Loucy (cell line): Measurements from ENCODE around the gene HOXD12.

Source experiments
- H2AFZ ChIP-seq: fragments of 200-600 bp; sonication (generic); 2 replicates; pipeline ENCODE4 v1.6.0; 2016; ENCODE audit warnings: antibody characterized with exemption, mild to moderate bottlenecking, low read length, moderate library complexity
- H3F3A ChIP-seq: fragments of 200-600 bp; 2 replicates; pipeline ENCODE4 v1.6.0; 2016; ENCODE audit warnings: antibody characterized with exemption, low read depth, mild to moderate bottlenecking
- H3K27me3 ChIP-seq: fragments of 200-600 bp; sonication (generic); 2 replicates; pipeline ENCODE4 v1.6.1; 2014; ENCODE audit warnings: low read length, mild to moderate bottlenecking; ENCODE audit not compliant: insufficient read depth, poor library complexity, severe bottlenecking
- H3K36me3 ChIP-seq: fragments of 200-600 bp; sonication (generic); 2 replicates; pipeline ENCODE4 v1.6.1; 2016; ENCODE audit warnings: low read length; ENCODE audit not compliant: insufficient read depth
- H3K4me1 ChIP-seq: fragments of 200-600 bp; sonication (generic); 2 replicates; pipeline ENCODE4 v1.5.1; 2014; ENCODE audit warnings: low read length, mild to moderate bottlenecking; ENCODE audit not compliant: insufficient read depth, poor library complexity, severe bottlenecking
- H3K4me2 ChIP-seq: fragments of 200-600 bp; sonication (generic); 2 replicates; pipeline ENCODE4 v1.6.0; 2014; ENCODE audit warnings: antibody characterized with exemption, low read length, low read depth, mild to moderate bottlenecking; ENCODE audit not compliant: poor library complexity, severe bottlenecking
- H3K4me3 ChIP-seq: fragments of 200-600 bp; sonication (generic); 2 replicates; pipeline ENCODE4 v1.5.1; 2014; ENCODE audit warnings: low read length, mild to moderate bottlenecking, mixed read lengths; ENCODE audit not compliant: poor library complexity, severe bottlenecking
- H3K79me2 ChIP-seq: fragments of 200-600 bp; sonication (generic); 2 replicates; pipeline ENCODE4 v1.6.1; 2014; ENCODE audit warnings: low read length; ENCODE audit not compliant: insufficient read depth
- H3K9ac ChIP-seq: fragments of 200-600 bp; sonication (generic); 2 replicates; pipeline ENCODE4 v1.6.0; 2014; ENCODE audit warnings: mild to moderate bottlenecking, low read depth, low read length, moderate library complexity; ENCODE audit not compliant: poor library complexity, severe bottlenecking
- H3K9me2 ChIP-seq: fragments of 200-600 bp; sonication (generic); replicated peaks from 2 replicates; pipeline ENCODE4 v1.6.1; 2016; ENCODE audit warnings: low read depth, low read length, mixed read lengths
- H3K9me3 ChIP-seq: fragments of 200-600 bp; sonication (generic); 2 replicates; pipeline ENCODE4 v1.6.1; 2014; ENCODE audit warnings: mild to moderate bottlenecking, antibody characterized with exemption, low read length, low read depth; ENCODE audit not compliant: insufficient read depth
- H4K20me1 ChIP-seq: fragments of 200-600 bp; sonication (generic); 2 replicates; pipeline ENCODE4 v1.6.0; 2014; ENCODE audit warnings: antibody characterized with exemption, low read length, mild to moderate bottlenecking; ENCODE audit not compliant: insufficient read depth, poor library complexity, severe bottlenecking
- EZH2phosphoT487 ChIP-seq: fragments of 200-600 bp; IDR thresholded peaks from 2 replicates; pipeline ENCODE4 v1.6.1; 2018; ENCODE audit warnings: antibody characterized with exemption, mild to moderate bottlenecking, moderate library complexity, borderline replicate concordance
- TF ChIP-seq, protein P1 (sequence below): fragments of 200-600 bp; sonication (generic); conservative IDR thresholded peaks from 2 replicates; pipeline ENCODE4 v1.5.1; 2014; ENCODE audit warnings: mild to moderate bottlenecking, antibody characterized with exemption, low read length

HOXD12 gene

DNA sequence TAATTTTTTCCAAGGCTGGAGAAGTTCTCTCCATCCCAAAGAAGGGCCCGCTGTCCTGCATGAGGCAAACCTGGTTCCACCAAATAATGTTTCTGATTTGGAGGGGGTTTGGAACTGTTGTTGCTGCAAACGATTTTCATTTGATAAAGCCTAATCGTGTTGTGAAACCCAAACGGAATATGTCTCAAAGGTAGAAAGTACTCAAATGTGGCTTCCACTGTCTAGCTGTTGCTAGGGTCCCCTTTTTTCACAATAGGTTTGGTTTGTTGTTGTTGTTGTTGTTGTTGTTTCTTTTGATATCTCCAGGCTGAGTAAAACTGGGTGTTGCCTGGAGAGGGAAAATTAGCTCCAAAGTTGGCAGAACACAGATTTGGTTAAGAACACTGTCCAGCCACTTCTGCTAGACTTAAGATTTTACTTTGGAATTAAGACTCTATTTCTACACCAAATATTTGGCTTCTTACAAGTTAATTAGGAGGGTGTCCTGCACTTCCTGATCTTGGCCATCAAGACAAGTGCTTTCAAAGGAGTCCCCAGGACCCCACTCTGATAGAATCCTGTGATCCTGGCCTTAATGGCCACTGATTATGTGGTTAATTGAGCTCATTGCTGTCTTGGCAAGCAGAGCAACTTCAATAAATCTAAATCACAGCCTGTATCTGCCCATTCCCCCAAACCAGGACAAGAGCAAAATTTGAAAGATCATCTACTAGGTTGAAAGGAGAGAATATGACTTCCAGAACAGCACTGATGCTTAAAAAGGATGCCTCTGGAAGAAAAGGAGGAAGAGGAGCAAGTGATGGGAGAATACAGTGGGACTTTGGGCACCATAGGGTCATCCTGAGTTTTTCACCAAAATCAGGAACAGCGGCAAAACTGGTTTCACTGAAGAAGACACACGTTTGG lies 10.4 kb upstream of the HOXD12 start:
- TF ChIP-seq, protein P1, sequence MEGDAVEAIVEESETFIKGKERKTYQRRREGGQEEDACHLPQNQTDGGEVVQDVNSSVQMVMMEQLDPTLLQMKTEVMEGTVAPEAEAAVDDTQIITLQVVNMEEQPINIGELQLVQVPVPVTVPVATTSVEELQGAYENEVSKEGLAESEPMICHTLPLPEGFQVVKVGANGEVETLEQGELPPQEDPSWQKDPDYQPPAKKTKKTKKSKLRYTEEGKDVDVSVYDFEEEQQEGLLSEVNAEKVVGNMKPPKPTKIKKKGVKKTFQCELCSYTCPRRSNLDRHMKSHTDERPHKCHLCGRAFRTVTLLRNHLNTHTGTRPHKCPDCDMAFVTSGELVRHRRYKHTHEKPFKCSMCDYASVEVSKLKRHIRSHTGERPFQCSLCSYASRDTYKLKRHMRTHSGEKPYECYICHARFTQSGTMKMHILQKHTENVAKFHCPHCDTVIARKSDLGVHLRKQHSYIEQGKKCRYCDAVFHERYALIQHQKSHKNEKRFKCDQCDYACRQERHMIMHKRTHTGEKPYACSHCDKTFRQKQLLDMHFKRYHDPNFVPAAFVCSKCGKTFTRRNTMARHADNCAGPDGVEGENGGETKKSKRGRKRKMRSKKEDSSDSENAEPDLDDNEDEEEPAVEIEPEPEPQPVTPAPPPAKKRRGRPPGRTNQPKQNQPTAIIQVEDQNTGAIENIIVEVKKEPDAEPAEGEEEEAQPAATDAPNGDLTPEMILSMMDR, result no peak
- TF ChIP-seq EZH2phosphoT487, result no peak
- no peak overlapping the region for H3K4me2 ChIP-seq

DNA sequence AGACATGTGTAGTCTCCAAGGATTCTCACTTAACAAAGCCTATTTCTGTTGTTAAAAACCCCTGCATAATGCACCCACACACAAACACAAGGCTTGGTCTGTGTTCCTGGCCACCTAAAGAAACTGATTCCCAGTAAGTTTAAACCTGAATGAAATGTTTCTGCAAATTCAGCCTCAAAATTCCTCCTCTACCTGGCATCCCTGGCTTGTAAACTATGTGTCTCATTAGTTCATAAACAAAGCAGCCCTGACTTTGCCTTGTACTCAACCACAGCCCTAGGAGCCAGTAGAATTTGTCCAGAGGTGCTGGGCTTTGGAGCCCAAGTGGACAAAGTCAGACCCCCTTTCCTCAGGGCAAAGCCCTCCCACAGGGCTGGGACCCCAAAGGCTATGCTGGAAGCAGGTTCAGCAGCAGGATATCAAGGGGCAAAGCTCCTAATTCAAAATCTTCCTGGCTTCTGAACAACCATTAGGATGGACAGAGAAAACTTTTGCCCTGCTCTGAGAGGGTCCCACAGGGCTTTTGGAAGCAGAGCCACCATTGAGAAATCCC lies 9.7 kb upstream of the HOXD12 start:
- no peaks in the 10 kb centered on the region for H3K4me1 ChIP-seq

More for the DNA sequence above, 10.4 kb upstream of the HOXD12 start:
- no peaks in the 10 kb centered on the region for H3K27me3 ChIP-seq
- no peaks in the 10 kb centered on the region for H4K20me1 ChIP-seq
- no peak overlapping the region for H3K9ac ChIP-seq
- H3K9me2 ChIP-seq, result no peaks in the 10 kb centered on the region
- H3K4me3 ChIP-seq, result no peak overlapping the region
- H3K4me1 ChIP-seq, result no peaks in the 10 kb centered on the region
- H3K9me3 ChIP-seq, result no peaks in the 10 kb centered on the region
- no peaks in the 10 kb centered on the region for H3F3A ChIP-seq
- H3K36me3 ChIP-seq, result no peaks in the 10 kb centered on the region
- no peaks in the 10 kb centered on the region for H3K79me2 ChIP-seq
- no peak overlapping the region for H2AFZ ChIP-seq

DNA sequence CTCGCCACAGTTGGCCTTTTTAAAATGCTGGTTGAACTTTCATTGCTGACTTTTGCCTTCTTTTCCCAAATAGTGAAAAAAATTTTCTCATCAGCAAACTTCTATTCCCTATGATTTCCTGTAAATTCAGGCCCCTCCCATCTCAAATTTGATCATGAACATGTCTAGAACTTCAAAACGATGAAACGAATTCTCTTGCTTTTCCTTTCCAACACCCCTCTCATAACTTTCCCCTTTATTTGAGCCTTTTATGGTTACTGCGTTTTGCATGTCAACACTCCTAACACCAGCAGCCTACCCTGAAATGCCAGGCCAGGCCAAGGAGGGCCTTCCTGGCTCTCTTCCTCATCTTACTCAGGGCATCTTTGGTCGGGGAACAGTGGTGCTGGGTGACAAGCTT lies 8.7 kb upstream of the HOXD12 start:
- no peak for TF ChIP-seq EZH2phosphoT487
- TF ChIP-seq, protein P1, result no peak
- H4K20me1 ChIP-seq, result no peaks in the 10 kb centered on the region

More for the DNA sequence above, 9.7 kb upstream of the HOXD12 start:
- TF ChIP-seq EZH2phosphoT487, result no peak
- TF ChIP-seq, protein P1, result no peak
- no peaks in the 10 kb centered on the region for H4K20me1 ChIP-seq
- no peaks in the 10 kb centered on the region for H3K9me2 ChIP-seq
- no peak overlapping the region for H3K9ac ChIP-seq
- H3F3A ChIP-seq, result no peaks in the 10 kb centered on the region
- no peak overlapping the region for H2AFZ ChIP-seq
- H3K36me3 ChIP-seq, result no peaks in the 10 kb centered on the region
- no peaks in the 10 kb centered on the region for H3K9me3 ChIP-seq
- H3K4me3 ChIP-seq, result no peak overlapping the region
- no peaks in the 10 kb centered on the region for H3K27me3 ChIP-seq
- H3K4me2 ChIP-seq, result no peak overlapping the region
- no peaks in the 10 kb centered on the region for H3K79me2 ChIP-seq

More for the DNA sequence above, 8.7 kb upstream of the HOXD12 start:
- Histone ChIP-seq H3K4me1 (peaks cover 5% of the 10 kb centered on the region), H3K36me3 (no peaks in the 10 kb centered on the region), H3K79me2 (no peaks in the 10 kb centered on the region), H3K4me3 (no peak overlapping the region), H2AFZ (no peak overlapping the region), H3K4me2 (no peak overlapping the region), H3F3A (no peaks in the 10 kb centered on the region), H3K27me3 (no peaks in the 10 kb centered on the region), H3K9me3 (no peaks in the 10 kb centered on the region), H3K9ac (no peak overlapping the region), H3K9me2 (no peaks in the 10 kb centered on the region)
